Erythroblast (primary cell): ENCODE data around the gene RAB11A.

Experiments used
- GATA1 ChIP-seq: IDR thresholded peaks from 2 replicates; pipeline ENCODE4 v1.6.1; 2011; ENCODE audit warnings: low read depth, mild to moderate bottlenecking, control low read depth, low read length, moderate library complexity
- POLR2A ChIP-seq: IDR thresholded peaks from 2 replicates; pipeline ENCODE4 v1.6.1; 2011; ENCODE audit warnings: mild to moderate bottlenecking, low read length

DNA sequence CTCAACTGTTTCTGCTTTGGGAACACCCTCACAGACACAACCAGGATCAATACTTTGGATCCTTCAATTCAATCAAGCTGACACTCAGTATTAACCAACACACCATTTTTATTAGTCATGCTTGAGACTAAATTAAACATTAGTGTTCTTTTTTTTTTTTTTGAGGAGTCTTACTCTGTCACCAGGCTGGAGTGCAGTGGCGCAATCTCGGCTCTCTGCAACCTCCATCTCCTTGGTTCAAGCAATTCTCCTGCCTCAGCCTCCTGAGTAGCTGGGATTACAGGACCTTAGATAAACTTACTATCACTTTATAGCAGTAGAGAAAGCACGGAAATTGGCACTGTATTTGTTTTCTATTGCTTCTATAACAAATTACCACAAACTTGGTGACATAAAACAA lies 2.0 kb upstream of the RAB11A start:
- TF ChIP-seq POLR2A (no peak), GATA1 (no peak)
